Islet precursor cell (in vitro differentiated cells): ENCODE results near the gene SLC38A11.
"Not testable (repeated sequence)": the region's sequence is repeated elsewhere in the genome, so short reads cannot be mapped to it uniquely, and the experiment has no call there.

Source experiments
- DNase-seq: peaks from one replicate; pipeline ENCODE4 v3.0.0-alpha.2; 2018

Gene SLC38A11

GRCh38 chr2:164875334-164876205 is 79.8 kb downstream of the SLC38A11 start:
- no peak for DNase-seq

GRCh38 chr2:164873210-164873908 is 82.0 kb downstream of the SLC38A11 start:
- no peak for DNase-seq

- DNase-seq: no peak
Measured at GRCh38 chr2:164871404-164871803, 83.9 kb downstream of the SLC38A11 start.

- DNase-seq: no peak
Measured at GRCh38 chr2:164869420-164869772, 85.9 kb downstream of the SLC38A11 start.

GRCh38 chr2:164868563-164869419 is 86.5 kb downstream of the SLC38A11 start:
- DNase-seq: no peak

GRCh38 chr2:164867779-164868397 is 87.4 kb downstream of the SLC38A11 start:
- DNase-seq: no peak

- not testable (repeated sequence) for DNase-seq
Measured at GRCh38 chr2:164866381-164866780, 88.9 kb downstream of the SLC38A11 start.

GRCh38 chr2:164860694-164861042 is 94.7 kb downstream of the SLC38A11 start:
- DNase-seq: no peak

- not testable (repeated sequence) for DNase-seq
Measured at GRCh38 chr2:164859906-164860693, 95.2 kb downstream of the SLC38A11 start.

GRCh38 chr2:164859251-164859818 is 96.0 kb downstream of the SLC38A11 start:
- DNase-seq: no peak

GRCh38 chr2:164852086-164852485 is 103.2 kb downstream of the SLC38A11 start:
- no peak for DNase-seq

GRCh38 chr2:164850235-164850634 is 105.1 kb downstream of the SLC38A11 start:
- DNase-seq: no peak

GRCh38 chr2:164849506-164849905 is 105.8 kb downstream of the SLC38A11 start:
- DNase-seq: no peak

- no peak for DNase-seq
Measured at GRCh38 chr2:164847981-164848741, 107.2 kb downstream of the SLC38A11 start.

- DNase-seq: no peak
Measured at GRCh38 chr2:164847291-164847690, 108.0 kb downstream of the SLC38A11 start.

GRCh38 chr2:164846276-164846675 is 109.0 kb downstream of the SLC38A11 start:
- no peak for DNase-seq
